ENCODE measurements around the gene POLD4.

- TF ChIP-seq MEIS2 (CRISPR knock-in tag; IDR thresholded peaks at IDR 0.05) (no peak), ATF4 (CRISPR knock-in tag; IDR thresholded peaks at IDR 0.05) (no peak), TAF1 (CRISPR knock-in tag; IDR thresholded peaks at IDR 0.05) (no peak), SNRNP70 (IDR thresholded peaks at IDR 0.05; ENCODE audit: low read depth, low read length) (no peak), ELF3 (CRISPR knock-in tag; IDR thresholded peaks at IDR 0.05) (no peak), ZZZ3 (CRISPR knock-in tag; IDR thresholded peaks at IDR 0.05; ENCODE audit: borderline replicate concordance) (no peak), ZNF678 (CRISPR knock-in tag; IDR thresholded peaks at IDR 0.05) (no peak), EZH2 (conservative IDR thresholded peaks at IDR 0.05; ENCODE audit: low read depth, low read length) (no peak), CCAR2 (optimal IDR thresholded peaks at IDR 0.05; ENCODE audit: low read depth, low read length) (no peak), POLR2A (IDR thresholded peaks at IDR 0.05; ENCODE audit: insufficient read depth in 1 of 2, low read depth in 2 of 2, low read length in 2 of 2) (no peak), PPARG (CRISPR knock-in tag; conservative IDR thresholded peaks at IDR 0.05) (no peak), TOE1 (CRISPR knock-in tag; IDR thresholded peaks at IDR 0.05) (no peak), HCFC1 (IDR thresholded peaks at IDR 0.05; ENCODE audit: low read depth, low read length) (no peak), NR2F6 (IDR thresholded peaks at IDR 0.05) (no peak), NR2F6 (CRISPR knock-in tag; IDR thresholded peaks at IDR 0.05) (no peak)
Observed at GRCh38 chr11:67321313-67321871, 32.0 kb downstream of the POLD4 start.
